GM12865 (cell line): ENCODE results near the gene ARF1.

ENCODE experiments used
- DNase-seq: peaks from one replicate; pipeline ENCODE4 v3.0.0; 2010; ENCODE audit warnings: low read depth
- H3K4me3 ChIP-seq: 2 replicates; pipeline ENCODE4 v1.5.1; 2011; ENCODE audit warnings: mild to moderate bottlenecking, low read depth, low read length, control low read depth
- TF ChIP-seq, protein P1 (sequence below): IDR thresholded peaks from 2 replicates; pipeline ENCODE4 v1.5.1; 2011; ENCODE audit warnings: low read length, control low read depth, low read depth, inconsistent platforms; ENCODE audit not compliant: insufficient read depth; ENCODE audit errors: missing control alignments

Gene ARF1

DNA sequence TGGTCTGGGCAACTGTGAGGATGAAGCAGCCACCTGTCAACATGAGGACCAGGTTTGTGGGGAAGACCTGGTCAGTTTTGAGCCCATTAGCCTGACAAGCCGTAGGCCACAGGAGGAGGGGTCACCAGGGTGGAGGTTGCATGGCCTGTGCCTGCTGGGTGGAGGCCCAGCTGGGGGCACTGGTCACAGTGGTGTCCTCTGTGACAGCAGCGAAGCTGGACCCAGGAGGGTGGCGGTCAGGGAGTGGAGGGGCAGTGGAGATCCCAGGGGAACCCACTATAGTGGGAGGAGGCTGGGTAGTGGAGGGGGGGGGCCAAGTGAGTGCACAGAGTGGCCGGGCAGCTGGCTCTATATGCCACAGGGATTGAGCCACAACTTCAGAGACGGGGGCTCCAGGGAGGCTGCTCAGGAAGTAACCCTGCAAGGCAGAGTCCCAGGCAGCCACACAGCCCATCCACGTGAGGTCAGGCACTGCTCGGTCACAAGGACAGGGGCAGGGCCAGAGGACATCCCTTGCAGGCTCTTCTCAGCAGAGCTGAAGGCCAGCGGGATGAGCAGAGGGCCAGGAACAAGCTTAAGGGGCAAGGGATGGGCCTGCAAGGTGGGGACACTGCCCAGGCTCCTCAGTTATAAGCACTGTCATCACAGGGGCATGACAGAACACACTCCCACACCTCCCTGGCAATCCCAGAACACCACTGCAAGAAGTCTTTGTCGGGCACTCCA, 22.9 kb downstream of the ARF1 start:
- no peak overlapping the region for H3K4me3 ChIP-seq
- TF ChIP-seq, protein P1, sequence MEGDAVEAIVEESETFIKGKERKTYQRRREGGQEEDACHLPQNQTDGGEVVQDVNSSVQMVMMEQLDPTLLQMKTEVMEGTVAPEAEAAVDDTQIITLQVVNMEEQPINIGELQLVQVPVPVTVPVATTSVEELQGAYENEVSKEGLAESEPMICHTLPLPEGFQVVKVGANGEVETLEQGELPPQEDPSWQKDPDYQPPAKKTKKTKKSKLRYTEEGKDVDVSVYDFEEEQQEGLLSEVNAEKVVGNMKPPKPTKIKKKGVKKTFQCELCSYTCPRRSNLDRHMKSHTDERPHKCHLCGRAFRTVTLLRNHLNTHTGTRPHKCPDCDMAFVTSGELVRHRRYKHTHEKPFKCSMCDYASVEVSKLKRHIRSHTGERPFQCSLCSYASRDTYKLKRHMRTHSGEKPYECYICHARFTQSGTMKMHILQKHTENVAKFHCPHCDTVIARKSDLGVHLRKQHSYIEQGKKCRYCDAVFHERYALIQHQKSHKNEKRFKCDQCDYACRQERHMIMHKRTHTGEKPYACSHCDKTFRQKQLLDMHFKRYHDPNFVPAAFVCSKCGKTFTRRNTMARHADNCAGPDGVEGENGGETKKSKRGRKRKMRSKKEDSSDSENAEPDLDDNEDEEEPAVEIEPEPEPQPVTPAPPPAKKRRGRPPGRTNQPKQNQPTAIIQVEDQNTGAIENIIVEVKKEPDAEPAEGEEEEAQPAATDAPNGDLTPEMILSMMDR = no peak
- no peak for DNase-seq

DNA sequence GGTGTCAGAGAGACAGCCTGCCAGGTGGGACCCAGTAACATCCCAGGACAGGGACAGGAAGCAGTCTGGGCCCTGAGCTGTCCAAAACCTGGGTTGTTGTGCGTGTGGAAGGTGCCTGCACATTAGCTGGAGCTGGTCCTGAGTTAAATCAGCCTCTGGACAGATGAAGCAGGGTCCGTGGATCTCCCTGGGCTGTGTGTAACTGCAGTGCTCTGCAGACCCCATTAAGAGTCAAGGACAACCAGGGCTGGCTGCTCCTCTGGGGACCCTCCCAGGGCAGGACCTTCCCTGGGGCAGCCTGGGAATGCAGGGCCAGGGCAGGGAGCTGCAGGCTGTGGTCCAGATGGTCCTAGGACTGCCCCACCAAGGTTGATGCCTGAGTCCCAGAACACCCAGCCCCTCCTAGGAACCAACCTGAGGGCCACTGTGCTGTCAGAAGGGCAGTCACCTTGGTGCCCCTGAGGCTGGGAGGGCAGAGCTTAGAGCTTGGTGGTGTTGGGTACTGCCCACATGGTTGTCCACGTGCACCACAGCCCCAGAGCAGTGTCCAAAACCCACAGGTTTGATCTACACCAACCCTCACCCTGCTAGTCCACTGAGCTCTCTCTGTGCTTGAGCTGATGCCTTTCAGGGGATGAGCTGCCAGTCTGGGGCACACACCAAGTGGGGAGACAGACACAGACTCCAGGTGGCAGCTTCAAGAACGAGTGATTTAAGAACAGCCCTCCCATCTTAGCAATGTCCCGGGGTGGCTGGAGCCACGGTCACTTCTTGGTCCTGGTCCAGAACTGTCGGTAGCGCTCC, 23.7 kb downstream of the ARF1 start:
- DNase-seq = no peak
- H3K4me3 ChIP-seq = no peak overlapping the region
- TF ChIP-seq, protein P1 = no peak

DNA sequence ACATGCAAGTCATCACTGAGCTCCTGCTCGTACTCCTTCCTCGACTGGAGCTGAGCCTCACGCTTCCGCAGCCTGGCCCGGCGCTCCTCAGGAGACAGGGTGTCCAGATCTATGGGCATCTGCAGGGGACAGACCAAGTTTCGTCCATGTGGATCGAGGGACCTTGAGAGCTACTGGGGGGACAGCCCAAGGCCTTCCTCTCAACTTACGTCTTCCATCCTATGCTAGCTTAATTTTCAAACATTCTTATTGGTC, 24.2 kb downstream of the ARF1 start:
- H3K4me3 ChIP-seq = no peak overlapping the region
- no peak for DNase-seq
- TF ChIP-seq, protein P1 = no peak

DNA sequence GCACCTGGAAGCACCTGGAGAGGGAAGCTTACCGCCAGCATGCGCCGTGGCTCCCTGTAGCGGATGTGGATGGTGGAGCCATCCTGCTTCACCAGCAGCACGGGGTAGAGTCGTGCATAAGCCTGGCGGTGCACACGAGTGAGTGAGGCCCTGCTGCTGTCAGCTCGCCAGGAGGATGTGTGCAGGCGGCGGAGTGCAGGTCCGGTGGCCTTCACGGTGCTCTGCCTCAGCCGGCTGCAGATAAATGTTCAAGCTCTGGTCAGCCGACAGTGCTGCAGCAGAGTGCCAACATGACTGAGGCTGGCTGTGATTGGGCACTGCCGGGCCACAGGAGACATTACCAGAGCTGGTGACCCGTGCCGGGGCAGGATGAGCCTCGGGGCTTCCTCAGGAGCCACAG, 25.1 kb downstream of the ARF1 start:
- DNase-seq = no peak
- H3K4me3 ChIP-seq = no peak overlapping the region; the same call in 1 of the 2 replicates
- TF ChIP-seq, protein P1 = no peak

DNA sequence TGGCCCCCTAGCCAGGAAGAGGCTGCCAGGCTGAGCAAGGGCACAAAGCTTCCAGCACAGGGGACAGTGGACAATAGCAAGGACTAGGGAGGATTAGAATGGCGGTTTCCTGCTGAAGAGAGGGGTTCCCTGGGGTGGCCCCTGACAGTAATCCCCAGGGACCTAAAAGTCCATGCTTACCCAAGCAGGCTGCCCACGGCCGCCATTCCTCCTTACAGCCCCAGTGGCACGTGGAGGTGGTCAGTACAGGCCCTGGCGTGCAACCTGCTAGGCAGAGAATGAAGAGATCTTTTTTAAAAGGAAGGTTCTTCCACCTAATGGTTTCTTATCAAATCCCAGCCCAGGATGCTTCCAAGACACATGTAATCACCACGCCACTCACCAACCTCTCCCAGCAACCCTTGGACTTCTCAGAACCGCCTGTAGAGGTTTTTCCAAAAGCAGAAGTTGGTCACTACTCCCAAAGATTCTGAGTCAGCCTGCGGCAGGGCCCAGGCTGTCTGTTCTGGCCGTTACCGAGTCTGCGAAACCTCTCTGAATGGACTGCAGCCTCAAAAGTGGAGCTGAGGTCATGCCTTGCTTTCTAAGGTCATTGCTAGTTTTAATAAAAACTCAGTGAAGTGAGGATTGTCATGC, 25.7 kb downstream of the ARF1 start:
- TF ChIP-seq, protein P1 = no peak
- DNase-seq = no peak
- H3K4me3 ChIP-seq = peak overlapping the region; percentile 100

DNA sequence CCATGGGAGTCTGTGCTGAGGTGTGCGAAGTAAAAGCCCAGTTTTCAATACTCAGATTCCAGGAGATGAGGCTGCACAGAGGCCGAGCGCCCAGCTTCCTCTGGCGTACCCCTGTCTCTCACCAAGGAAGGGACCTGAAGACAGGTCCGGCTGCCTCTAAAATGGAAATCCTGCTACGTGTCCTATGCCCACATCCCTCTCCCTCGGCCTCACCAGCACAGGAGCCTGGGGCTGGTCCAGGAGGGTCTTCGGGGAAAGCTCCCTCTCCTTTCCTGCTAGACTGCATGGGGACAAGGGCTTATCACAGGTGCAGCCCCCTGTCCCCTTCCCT, 26.2 kb downstream of the ARF1 start:
- H3K4me3 ChIP-seq = peak overlapping the region; percentile 100
- DNase-seq = no peak
- TF ChIP-seq, protein P1 = no peak
